ENCODE data around the gene LBP. TPM values are rescaled to one million over a fixed set of nuclear protein-coding genes. Genes with fewer than 3 reads are reported as not detected.
"Not testable (repeated sequence)": the region's sequence is repeated elsewhere in the genome, so short reads cannot be mapped to it uniquely, and the experiment has no call there.

LBP gene
- total RNA-seq, 5 donors from 2014 or later (not counting 1 experiment from before 2014, with no cell fraction given): 0.32 TPM; not detected in 4

DNA sequence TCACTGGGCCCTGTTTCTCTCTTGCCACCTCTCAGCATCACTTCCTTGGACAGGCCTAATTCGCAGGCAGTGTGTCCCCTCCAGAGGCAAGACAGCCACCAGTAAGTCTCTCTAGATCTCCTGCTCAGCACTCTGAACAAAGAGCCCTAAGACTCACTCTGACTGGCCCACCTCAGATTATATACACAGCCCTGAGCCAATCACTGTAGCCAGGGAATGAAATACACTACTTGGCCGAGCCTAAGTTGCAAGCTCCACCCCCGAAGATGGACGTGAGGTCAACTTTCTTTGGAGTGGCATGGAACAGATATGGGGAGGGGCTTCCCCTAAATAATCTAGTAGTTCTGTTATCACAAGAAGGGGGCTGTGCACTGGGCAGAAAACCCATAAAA, 38.2 kb upstream of the LBP start:
- ChIA-PET CTCF (no interaction called here), POLR2A (no interaction called here)
- peaks cover 0 to 7% of the 10 kb centered on the region in 2 experiments for H3K4me1 ChIP-seq (ENCODE audit: control insufficient read depth in 1 of 2, extremely low read depth in 1 of 2, insufficient read depth in 2 of 2, low read length in 2 of 2)
- Mint-ChIP-seq H3K9me3 (no peaks in the 10 kb centered on the region), H3K4me3 (no peak overlapping the region), H3K27me3 (peaks cover 47 to 55% of the 10 kb centered on the region in 2 donors), H3K4me1 (peaks cover 10 to 18% (median 15%) of the 10 kb centered on the region in 3 donors), H3K27ac (no peak overlapping the region), H3K36me3 (no peaks in the 10 kb centered on the region)
- 40% methylated on average over 1 of the region's 4 CpGs for WGBS (ENCODE audit: insufficient coverage)
- ATAC-seq (replicated peaks in 1 of 4) (no peak), DNase-seq (no peak)
- peaks cover 0 to 56% of the 10 kb centered on the region in 2 experiments for H3K27me3 ChIP-seq (replicated peaks in 1 of 2; ENCODE audit: control insufficient read depth in 2 of 2, extremely low read depth in 1 of 2, insufficient read depth in 2 of 2, low read length in 1 of 2)
- no peaks in the 10 kb centered on the region for H3K36me3 ChIP-seq (ENCODE audit: control insufficient read depth in 2 of 2, extremely low read depth in 1 of 2, insufficient read depth in 1 of 2, low read length in 1 of 2)
- no peak overlapping the region for H3K27ac ChIP-seq (ENCODE audit: low read length)
- H3K9me3 ChIP-seq: no peaks in the 10 kb centered on the region
- no peak overlapping the region for H3K4me3 ChIP-seq (ENCODE audit: control insufficient read depth in 1 of 2, extremely low read depth in 1 of 2, low read length in 1 of 2)

DNA sequence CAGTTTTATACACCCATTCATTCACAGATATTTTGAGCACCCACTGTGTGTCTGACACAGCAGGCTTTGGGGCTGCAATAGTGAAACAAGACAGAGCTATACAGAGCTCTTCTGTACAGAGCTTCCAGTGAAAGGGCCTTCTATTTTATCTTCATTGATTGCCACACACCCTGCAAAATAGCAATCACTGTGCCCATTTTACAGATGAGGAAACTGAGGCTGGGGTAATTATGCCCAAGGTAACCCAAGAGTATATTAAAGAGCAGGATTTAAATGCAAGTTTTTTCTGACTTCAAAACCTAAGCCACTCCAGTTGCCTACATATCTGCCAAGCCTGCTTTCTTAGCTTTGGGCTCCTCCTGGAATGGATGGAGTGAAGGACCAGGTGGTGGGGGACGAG, 37.8 kb upstream of the LBP start:
- no peak for ATAC-seq (replicated peaks in 1 of 4)
- CTCF ChIA-PET: no interaction called here
- H3K27ac ChIP-seq (ENCODE audit: low read length): no peak overlapping the region
- H3K27me3 Mint-ChIP-seq: peaks cover 43 to 50% of the 10 kb centered on the region in 2 donors
- DNase-seq: no peak
- peaks cover 0 to 7% of the 10 kb centered on the region in 2 experiments for H3K4me1 ChIP-seq (ENCODE audit: control insufficient read depth in 1 of 2, extremely low read depth in 1 of 2, insufficient read depth in 2 of 2, low read length in 2 of 2)
- POLR2A ChIA-PET: no interaction called here
- no peaks in the 10 kb centered on the region for H3K36me3 Mint-ChIP-seq
- no CpG with 5 or more reads among the region's 1 CpG for WGBS (ENCODE audit: insufficient coverage)
- no peak overlapping the region for H3K4me3 Mint-ChIP-seq
- no peak overlapping the region for H3K27ac Mint-ChIP-seq
- peaks cover 0 to 56% of the 10 kb centered on the region in 2 experiments for H3K27me3 ChIP-seq (replicated peaks in 1 of 2; ENCODE audit: control insufficient read depth in 2 of 2, extremely low read depth in 1 of 2, insufficient read depth in 2 of 2, low read length in 1 of 2)
- H3K4me3 ChIP-seq (ENCODE audit: control insufficient read depth in 1 of 2, extremely low read depth in 1 of 2, low read length in 1 of 2): no peak overlapping the region
- H3K36me3 ChIP-seq (ENCODE audit: control insufficient read depth in 2 of 2, extremely low read depth in 1 of 2, insufficient read depth in 1 of 2, low read length in 1 of 2): no peaks in the 10 kb centered on the region
- H3K4me1 Mint-ChIP-seq: peaks cover 10 to 14% (median 11%) of the 10 kb centered on the region in 3 donors
- H3K9me3 ChIP-seq: no peaks in the 10 kb centered on the region
- no peaks in the 10 kb centered on the region for H3K9me3 Mint-ChIP-seq

DNA sequence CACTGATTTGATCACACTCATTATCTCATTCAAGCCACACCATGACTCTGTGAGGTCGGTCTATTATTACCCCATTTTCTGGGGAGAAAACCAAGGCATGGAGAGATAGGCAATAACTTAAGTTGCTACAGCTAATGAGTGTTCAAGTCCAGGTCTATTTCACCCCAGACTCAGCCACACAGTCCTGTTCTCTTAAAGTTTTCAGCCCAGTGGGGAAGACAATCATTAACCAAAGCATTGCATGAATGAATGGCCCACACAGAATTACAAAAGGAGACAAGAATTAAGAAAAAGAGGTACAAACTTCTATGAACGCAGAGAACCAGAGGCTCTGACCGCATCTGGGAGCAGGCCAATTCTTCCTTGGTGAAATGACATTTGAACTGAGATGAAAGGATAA, 35.2 kb upstream of the LBP start:
- Histone ChIP-seq H3K4me1 (ENCODE audit: control insufficient read depth in 1 of 2, extremely low read depth in 1 of 2, insufficient read depth in 2 of 2, low read length in 2 of 2) (no peaks in the 10 kb centered on the region), H3K4me3 (ENCODE audit: control insufficient read depth in 1 of 2, extremely low read depth in 1 of 2, low read length in 1 of 2) (no peak overlapping the region), H3K27ac (ENCODE audit: low read length) (no peak overlapping the region), H3K36me3 (ENCODE audit: control insufficient read depth in 2 of 2, extremely low read depth in 1 of 2, insufficient read depth in 1 of 2, low read length in 1 of 2) (no peaks in the 10 kb centered on the region), H3K9me3 (no peaks in the 10 kb centered on the region), H3K27me3 (replicated peaks in 1 of 2; ENCODE audit: control insufficient read depth in 2 of 2, extremely low read depth in 1 of 2, insufficient read depth in 2 of 2, low read length in 1 of 2) (peaks cover 0 to 39% of the 10 kb centered on the region in 2 experiments)
- ChIA-PET CTCF (no interaction called here), POLR2A (no interaction called here)
- ATAC-seq (replicated peaks in 1 of 4) (no peak), DNase-seq (no peak)
- Mint-ChIP-seq H3K36me3 (no peaks in the 10 kb centered on the region), H3K27ac (no peak overlapping the region), H3K4me1 (no peaks in the 10 kb centered on the region), H3K27me3 (peaks cover 23 to 27% of the 10 kb centered on the region in 2 donors), H3K9me3 (no peaks in the 10 kb centered on the region), H3K4me3 (no peak overlapping the region)
- WGBS (ENCODE audit: insufficient coverage): 70% methylated on average over 2 of the region's 3 CpGs

DNA sequence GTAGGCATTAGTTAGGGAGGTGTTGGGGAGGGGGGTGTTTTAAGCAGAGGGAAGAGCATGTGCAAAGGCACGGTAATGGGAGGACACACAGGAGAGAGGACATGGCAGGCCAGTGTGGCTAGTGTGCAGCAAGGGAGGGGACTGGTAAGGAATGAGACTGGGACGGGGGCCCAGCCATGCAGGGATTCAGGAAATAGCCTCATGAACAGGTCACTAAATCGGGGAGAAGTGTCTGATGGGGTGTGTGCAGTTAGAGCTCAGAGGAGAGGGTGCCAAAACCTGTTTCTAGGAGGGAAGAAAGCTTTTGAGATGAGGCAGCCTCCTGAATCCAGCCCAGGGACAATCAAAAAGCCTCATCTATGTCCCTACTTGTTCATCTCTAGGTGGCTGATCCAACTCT, 34.8 kb upstream of the LBP start:
- Histone ChIP-seq H3K9me3 (no peaks in the 10 kb centered on the region), H3K4me3 (ENCODE audit: control insufficient read depth in 1 of 2, extremely low read depth in 1 of 2, low read length in 1 of 2) (no peak overlapping the region), H3K4me1 (ENCODE audit: control insufficient read depth in 1 of 2, extremely low read depth in 1 of 2, insufficient read depth in 2 of 2, low read length in 2 of 2) (no peaks in the 10 kb centered on the region), H3K27ac (ENCODE audit: low read length) (no peak overlapping the region), H3K27me3 (replicated peaks in 1 of 2; ENCODE audit: control insufficient read depth in 2 of 2, extremely low read depth in 1 of 2, insufficient read depth in 2 of 2, low read length in 1 of 2) (peaks cover 0 to 41% of the 10 kb centered on the region in 2 experiments), H3K36me3 (ENCODE audit: control insufficient read depth in 2 of 2, extremely low read depth in 1 of 2, insufficient read depth in 1 of 2, low read length in 1 of 2) (no peaks in the 10 kb centered on the region)
- 86% methylated on average over 2 of the region's 3 CpGs for WGBS (ENCODE audit: insufficient coverage)
- ATAC-seq (replicated peaks in 1 of 4) (no peak), DNase-seq (no peak)
- Mint-ChIP-seq H3K9me3 (no peaks in the 10 kb centered on the region), H3K36me3 (no peaks in the 10 kb centered on the region), H3K27ac (no peak overlapping the region), H3K4me1 (no peaks in the 10 kb centered on the region), H3K27me3 (peaks cover 22 to 27% of the 10 kb centered on the region in 2 donors), H3K4me3 (no peak overlapping the region)
- CTCF ChIA-PET: no interaction called here
- POLR2A ChIA-PET: no interaction called here

DNA sequence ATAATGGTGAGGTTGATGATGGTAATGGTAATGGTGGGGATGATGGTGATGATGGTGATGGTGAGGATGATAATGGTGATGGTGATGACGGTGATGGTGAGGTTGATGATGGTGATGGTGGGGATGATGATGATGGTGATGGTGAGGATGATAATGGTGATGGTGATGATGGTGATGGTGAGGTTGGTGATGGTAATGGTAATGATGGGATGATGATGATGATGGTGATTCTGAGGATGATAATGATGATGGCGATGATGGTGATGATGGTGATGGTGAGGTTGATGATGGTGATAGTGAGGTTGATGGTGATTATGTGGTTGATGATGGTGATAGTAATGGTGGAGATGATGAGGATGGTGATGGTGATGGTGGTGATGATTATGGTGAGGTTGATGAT, 32.6 kb upstream of the LBP start:
- ChIA-PET POLR2A (no interaction called here), CTCF (no interaction called here)
- ATAC-seq (replicated peaks in 1 of 4): no peak
- 98% methylated on average over 2 of the region's 2 CpGs for WGBS (ENCODE audit: insufficient coverage)
- Histone ChIP-seq H3K36me3 (ENCODE audit: control insufficient read depth in 2 of 2, extremely low read depth in 1 of 2, insufficient read depth in 1 of 2, low read length in 1 of 2) (no peaks in the 10 kb centered on the region), H3K27ac (ENCODE audit: low read length) (no peak overlapping the region), H3K9me3 (no peaks in the 10 kb centered on the region), H3K27me3 (replicated peaks in 1 of 2; ENCODE audit: control insufficient read depth in 2 of 2, extremely low read depth in 1 of 2, insufficient read depth in 2 of 2, low read length in 1 of 2) (peaks cover 0 to 31% of the 10 kb centered on the region in 2 experiments), H3K4me1 (ENCODE audit: control insufficient read depth in 1 of 2, extremely low read depth in 1 of 2, insufficient read depth in 2 of 2, low read length in 2 of 2) (no peaks in the 10 kb centered on the region), H3K4me3 (ENCODE audit: control insufficient read depth in 1 of 2, extremely low read depth in 1 of 2, low read length in 1 of 2) (no peak overlapping the region)
- DNase-seq: no peak
- no peak overlapping the region for H3K4me3 Mint-ChIP-seq
- peaks cover 29 to 30% of the 10 kb centered on the region in 2 donors for H3K27me3 Mint-ChIP-seq
- H3K9me3 Mint-ChIP-seq: no peaks in the 10 kb centered on the region
- H3K27ac Mint-ChIP-seq: no peak overlapping the region
- no peaks in the 10 kb centered on the region for H3K4me1 Mint-ChIP-seq
- H3K36me3 Mint-ChIP-seq: no peaks in the 10 kb centered on the region

DNA sequence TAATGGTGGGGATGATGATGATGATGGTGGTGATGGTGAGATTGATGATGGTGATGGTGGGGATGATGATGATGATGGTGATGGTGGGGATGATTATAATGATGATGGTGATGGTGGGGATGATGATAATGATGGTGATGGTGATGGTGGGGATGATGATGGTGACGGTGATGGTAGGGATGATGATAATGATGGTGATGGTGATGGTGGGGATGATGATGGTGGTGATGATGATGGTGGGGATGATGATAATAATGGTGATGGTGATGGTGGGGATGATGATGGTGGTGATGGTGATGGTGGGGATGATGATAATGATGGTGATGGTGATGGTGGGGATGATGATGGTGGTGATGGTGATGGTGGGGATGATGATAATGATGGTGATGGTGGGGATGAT, 31.9 kb upstream of the LBP start:
- H3K27me3 Mint-ChIP-seq: peaks cover 30% of the 10 kb centered on the region in 2 donors
- H3K36me3 ChIP-seq (ENCODE audit: control insufficient read depth in 2 of 2, extremely low read depth in 1 of 2, insufficient read depth in 1 of 2, low read length in 1 of 2); DNase-seq; H3K9me3 Mint-ChIP-seq; CTCF ChIA-PET; H3K4me3 Mint-ChIP-seq; H3K4me3 ChIP-seq (ENCODE audit: control insufficient read depth in 1 of 2, extremely low read depth in 1 of 2, low read length in 1 of 2); H3K27ac ChIP-seq (ENCODE audit: low read length); H3K9me3 ChIP-seq; ATAC-seq (replicated peaks in 1 of 4); H3K27ac Mint-ChIP-seq; POLR2A ChIA-PET; H3K36me3 Mint-ChIP-seq; H3K4me1 ChIP-seq (ENCODE audit: control insufficient read depth in 1 of 2, extremely low read depth in 1 of 2, insufficient read depth in 2 of 2, low read length in 2 of 2); H3K4me1 Mint-ChIP-seq: not testable (repeated sequence)
- peaks cover 0 to 29% of the 10 kb centered on the region in 2 experiments for H3K27me3 ChIP-seq (replicated peaks in 1 of 2; ENCODE audit: control insufficient read depth in 2 of 2, extremely low read depth in 1 of 2, insufficient read depth in 2 of 2, low read length in 1 of 2)
- WGBS (ENCODE audit: insufficient coverage): 100% methylated on average over 1 of the region's 1 CpG
